ENCODE data around the gene FAM163A.

Gene FAM163A

GRCh38 chr1:179761846-179762640 lies 19.0 kb downstream of the FAM163A start:
- no peak for DNase-seq (ENCODE audit: low read depth in 1 of 2, low spot score in 1 of 2)
- H3K27ac ChIP-seq (replicated peaks), result no peak overlapping the region
- no peak overlapping the region for H3K4me3 ChIP-seq (replicated peaks; ENCODE audit: insufficient read depth, low read length)
- TF ChIP-seq, protein P1, sequence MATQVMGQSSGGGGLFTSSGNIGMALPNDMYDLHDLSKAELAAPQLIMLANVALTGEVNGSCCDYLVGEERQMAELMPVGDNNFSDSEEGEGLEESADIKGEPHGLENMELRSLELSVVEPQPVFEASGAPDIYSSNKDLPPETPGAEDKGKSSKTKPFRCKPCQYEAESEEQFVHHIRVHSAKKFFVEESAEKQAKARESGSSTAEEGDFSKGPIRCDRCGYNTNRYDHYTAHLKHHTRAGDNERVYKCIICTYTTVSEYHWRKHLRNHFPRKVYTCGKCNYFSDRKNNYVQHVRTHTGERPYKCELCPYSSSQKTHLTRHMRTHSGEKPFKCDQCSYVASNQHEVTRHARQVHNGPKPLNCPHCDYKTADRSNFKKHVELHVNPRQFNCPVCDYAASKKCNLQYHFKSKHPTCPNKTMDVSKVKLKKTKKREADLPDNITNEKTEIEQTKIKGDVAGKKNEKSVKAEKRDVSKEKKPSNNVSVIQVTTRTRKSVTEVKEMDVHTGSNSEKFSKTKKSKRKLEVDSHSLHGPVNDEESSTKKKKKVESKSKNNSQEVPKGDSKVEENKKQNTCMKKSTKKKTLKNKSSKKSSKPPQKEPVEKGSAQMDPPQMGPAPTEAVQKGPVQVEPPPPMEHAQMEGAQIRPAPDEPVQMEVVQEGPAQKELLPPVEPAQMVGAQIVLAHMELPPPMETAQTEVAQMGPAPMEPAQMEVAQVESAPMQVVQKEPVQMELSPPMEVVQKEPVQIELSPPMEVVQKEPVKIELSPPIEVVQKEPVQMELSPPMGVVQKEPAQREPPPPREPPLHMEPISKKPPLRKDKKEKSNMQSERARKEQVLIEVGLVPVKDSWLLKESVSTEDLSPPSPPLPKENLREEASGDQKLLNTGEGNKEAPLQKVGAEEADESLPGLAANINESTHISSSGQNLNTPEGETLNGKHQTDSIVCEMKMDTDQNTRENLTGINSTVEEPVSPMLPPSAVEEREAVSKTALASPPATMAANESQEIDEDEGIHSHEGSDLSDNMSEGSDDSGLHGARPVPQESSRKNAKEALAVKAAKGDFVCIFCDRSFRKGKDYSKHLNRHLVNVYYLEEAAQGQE (IDR thresholded peaks at IDR 0.05; ENCODE audit: insufficient replicate concordance, low read depth), result no peak
- TF ChIP-seq CTCF (IDR thresholded peaks at IDR 0.05; ENCODE audit: insufficient read depth, low read length) (no peak), POLR2AphosphoS5 (IDR thresholded peaks at IDR 0.05; ENCODE audit: low read depth) (no peak), SPI1 (IDR thresholded peaks at IDR 0.05; ENCODE audit: borderline replicate concordance, low read depth) (no peak), GABPA (IDR thresholded peaks at IDR 0.05; ENCODE audit: low read depth) (no peak)
- no peaks in the 10 kb centered on the region for H3K27me3 ChIP-seq (ENCODE audit: insufficient read depth, poor library complexity, severe bottlenecking)

DNA sequence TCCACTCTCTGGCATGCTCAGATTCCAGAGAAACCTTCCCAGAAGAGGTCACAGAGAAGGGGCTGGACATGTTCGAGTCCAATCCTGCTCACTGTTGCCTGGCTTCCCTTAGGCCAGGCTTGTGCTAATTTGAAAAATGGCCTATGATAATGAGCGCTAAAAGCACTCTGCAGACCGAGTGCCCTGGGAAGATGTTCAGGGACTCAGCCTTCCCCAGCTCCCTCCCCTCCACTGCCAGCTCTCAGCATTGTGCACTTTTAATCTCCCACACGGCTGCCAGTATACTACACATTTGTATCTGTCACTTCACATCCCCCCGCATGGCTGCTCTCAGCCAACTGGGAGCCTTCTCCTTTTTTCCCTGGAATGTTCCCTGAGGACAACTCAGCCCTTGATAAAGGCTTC lies 24.1 kb downstream of the FAM163A start:
- H3K4me3 ChIP-seq (replicated peaks; ENCODE audit: insufficient read depth, low read length), result no peak overlapping the region
- no peaks in the 10 kb centered on the region for H3K27me3 ChIP-seq (ENCODE audit: insufficient read depth, poor library complexity, severe bottlenecking)
- H3K27ac ChIP-seq (replicated peaks), result no peak overlapping the region
- no peak for DNase-seq (ENCODE audit: low read depth in 1 of 2, low spot score in 1 of 2)
- TF ChIP-seq CTCF (IDR thresholded peaks at IDR 0.05; ENCODE audit: insufficient read depth, low read length) (no peak), SPI1 (IDR thresholded peaks at IDR 0.05; ENCODE audit: borderline replicate concordance, low read depth) (no peak), POLR2AphosphoS5 (IDR thresholded peaks at IDR 0.05; ENCODE audit: low read depth) (no peak)
- TF ChIP-seq, protein P1 (IDR thresholded peaks at IDR 0.05; ENCODE audit: insufficient replicate concordance, low read depth), result no peak

- no peak for DNase-seq (ENCODE audit: low read depth in 1 of 2, low spot score in 1 of 2)
- Histone ChIP-seq H3K27ac (replicated peaks) (no peak overlapping the region), H3K4me3 (replicated peaks; ENCODE audit: insufficient read depth, low read length) (no peak overlapping the region), H3K27me3 (ENCODE audit: insufficient read depth, poor library complexity, severe bottlenecking) (no peaks in the 10 kb centered on the region)
- TF ChIP-seq POLR2AphosphoS5 (IDR thresholded peaks at IDR 0.05; ENCODE audit: low read depth) (no peak), CTCF (IDR thresholded peaks at IDR 0.05; ENCODE audit: insufficient read depth, low read length) (no peak), GABPA (IDR thresholded peaks at IDR 0.05; ENCODE audit: low read depth) (no peak), SPI1 (IDR thresholded peaks at IDR 0.05; ENCODE audit: borderline replicate concordance, low read depth) (no peak)
- TF ChIP-seq, protein P1 (IDR thresholded peaks at IDR 0.05; ENCODE audit: insufficient replicate concordance, low read depth), result no peak
Observed at GRCh38 chr1:179767996-179768395, 24.9 kb downstream of the FAM163A start.
